ENCODE measurements around the gene SH3GL1.

- TF ChIP-seq POLR2AphosphoS5 (IDR thresholded peaks at IDR 0.05; ENCODE audit: borderline replicate concordance, low read depth, low read length) (0 out of 2 replicates have a peak, but pooled peaks have one; percentile 5), EZH2 (IDR thresholded peaks at IDR 0.05) (no peak), FOXP2 (optimal IDR thresholded peaks at IDR 0.05; ENCODE audit: control extremely low read depth, extremely low read length, insufficient read depth) (no peak)
These were observed 44.7 kb upstream of the SH3GL1 start for GRCh38 chr19:4444765-4445741.

All from SK-N-MC (cell line).